Endothelial cell of coronary artery (primary cell): ENCODE measurements around the gene GBP6. TPM values are rescaled to one million over a fixed set of nuclear protein-coding genes. Genes with fewer than 3 reads are reported as not detected.

Experiments
- total RNA-seq: library from RNA; depleted of rRNA; stranded (reverse); fragments of >200 nt; gene quantifications from 2 replicates; pipeline ENCODE4 v1.2.3, GENCODE V29; 2014

GBP6 gene
- total RNA-seq = not detected in 2 replicates

GRCh38 chr1:89363638-89364536 is at the start of gene GBP6:
GBP6 (plus strand) TSS chr1:89364059; CDS start chr1:89368552, 4,493 bp downstream.

Other genes starting within 250 kb of the GBP6 start
- 29.8 and 52.1 TPM in 2 replicates for gene GBP2, start 237.9 kb upstream of the GBP6 start, total RNA-seq
- gene GBP7, start 188.1 kb upstream of the GBP6 start, total RNA-seq = not detected in 2 replicates
- gene GBP4, start 165.1 kb upstream of the GBP6 start, total RNA-seq = 0.90 and 2.4 TPM in 2 replicates
- under 0.01 and 0.09 TPM in 2 replicates for gene GBP5, start 91.2 kb upstream of the GBP6 start, total RNA-seq
- gene LRRC8B, start 160.8 kb downstream of the GBP6 start, total RNA-seq = 7.2 and 10.0 TPM in 2 replicates